OCI-LY7 (cell line): ENCODE measurements around the gene RNF40. TPM values are rescaled to one million over a fixed set of nuclear protein-coding genes. Genes with fewer than 3 reads are reported as not detected.

Experiments
- BruUV-seq: library from RNA; stranded (reverse); fragments of 400-500 nt; replicated peaks from 2 replicates; lab custom pipeline; 2021; lab: Mats Ljungman, UMichigan
- CTCF ChIA-PET: fragments of 300-600 bp; sonication (Branson Sonifier 250); formaldehyde crosslinking; loops from one replicate; lab custom pipeline; 2022; ENCODE audit warnings: antibody characterized with exemption; ENCODE audit not compliant: unreplicated experiment; lab: Charles Lee
- POLR2A ChIA-PET: fragments of 300-600 bp; sonication (Branson Sonifier 250); formaldehyde crosslinking; loops from one replicate; lab custom pipeline; 2022; ENCODE audit warnings: antibody characterized with exemption; lab: Charles Lee
- DNase-seq: peaks from one replicate; pipeline ENCODE4 v3.0.0-alpha.2; 2015; ENCODE audit warnings: low spot score
- H2AFZ ChIP-seq: fragments of 200-600 bp; sonication (generic), shearing (Covaris generic); 2 replicates; pipeline ENCODE4 v1.6.1; 2014; ENCODE audit warnings: mild to moderate bottlenecking, antibody characterized with exemption, low read length, moderate library complexity
- H3K27ac ChIP-seq: fragments of 200-600 bp; sonication (generic); 2 replicates; pipeline ENCODE4 v1.5.1; 2014; ENCODE audit warnings: mixed run types, low read depth, mild to moderate bottlenecking, moderate library complexity, low read length, inconsistent platforms; ENCODE audit not compliant: poor library complexity, severe bottlenecking
- H3K36me3 ChIP-seq: fragments of 200-600 bp; sonication (generic); 2 replicates; pipeline ENCODE4 v1.6.1; 2014; ENCODE audit warnings: mild to moderate bottlenecking, antibody characterized with exemption, low read length, moderate library complexity, mixed read lengths; ENCODE audit not compliant: insufficient read depth
- H3K4me1 ChIP-seq: fragments of 200-600 bp; sonication (generic); 2 replicates; pipeline ENCODE4 v1.5.1; 2014; ENCODE audit warnings: mild to moderate bottlenecking, low read length; ENCODE audit not compliant: insufficient read depth, poor library complexity, severe bottlenecking
- H3K4me2 ChIP-seq: fragments of 200-600 bp; sonication (generic); 2 replicates; pipeline ENCODE4 v1.6.1; 2014; ENCODE audit warnings: mild to moderate bottlenecking, low read length
- H3K4me3 ChIP-seq: fragments of 200-600 bp; sonication (generic); 2 replicates; pipeline ENCODE4 v1.5.1; 2014; ENCODE audit warnings: mild to moderate bottlenecking, low read depth, low read length; ENCODE audit not compliant: poor library complexity, severe bottlenecking
- H3K79me2 ChIP-seq: fragments of 200-600 bp; sonication (generic); 2 replicates; pipeline ENCODE4 v1.6.1; 2016; ENCODE audit warnings: low read depth, mild to moderate bottlenecking, low read length, moderate library complexity, mixed read lengths; ENCODE audit not compliant: insufficient read depth
- H3K9me2 ChIP-seq: fragments of 200-600 bp; sonication (generic); 2 replicates; pipeline ENCODE4 v1.6.1; 2016; ENCODE audit warnings: mild to moderate bottlenecking, low read length, mixed read lengths; ENCODE audit not compliant: insufficient read depth
- H3K9me3 ChIP-seq: fragments of 200-600 bp; sonication (generic); 2 replicates; pipeline ENCODE4 v1.6.1; 2014; ENCODE audit warnings: mild to moderate bottlenecking, mixed run types, low read length, mixed read lengths
- H4K20me1 ChIP-seq: fragments of 200-600 bp; sonication (generic); 2 replicates; pipeline ENCODE4 v1.6.1; 2014; ENCODE audit warnings: mild to moderate bottlenecking, antibody characterized with exemption, low read length, moderate library complexity, mixed read lengths; ENCODE audit not compliant: insufficient read depth
- EZH2phosphoT487 ChIP-seq: fragments of 200-600 bp; sonication (generic); IDR thresholded peaks from 2 replicates; pipeline ENCODE4 v1.6.1; 2018; ENCODE audit warnings: low read depth, borderline replicate concordance, mild to moderate bottlenecking, mixed run types, antibody characterized with exemption, low read length, moderate library complexity, mixed read lengths
- intact Hi-C: fragments of 100-400 bp; cut with micrococcal nuclease; formaldehyde crosslinking; loops from one replicate; pipeline ENCODE4 v1.10.0; 2022; ENCODE audit not compliant: unreplicated experiment
- total RNA-seq, 2 experiments: library from RNA; depleted of rRNA in 1 of 2; stranded (reverse); fragments of >200 nt in 1 of 2; shearing (Covaris generic) in 1 of 2; gene quantifications; 2 replicates each; pipeline ENCODE4 v1.2.3, GENCODE V29; 2014 to 2022
- TF ChIP-seq, protein P1 (sequence below): fragments of 200-600 bp; sonication (generic); conservative IDR thresholded peaks from 2 replicates; pipeline ENCODE4 v1.5.1; 2014; ENCODE audit warnings: mild to moderate bottlenecking, antibody characterized with exemption, low read length, moderate library complexity, mixed read lengths

RNF40 gene
- total RNA-seq, 2 experiments from 2014 or later: 70.5 to 108 TPM

DNA sequence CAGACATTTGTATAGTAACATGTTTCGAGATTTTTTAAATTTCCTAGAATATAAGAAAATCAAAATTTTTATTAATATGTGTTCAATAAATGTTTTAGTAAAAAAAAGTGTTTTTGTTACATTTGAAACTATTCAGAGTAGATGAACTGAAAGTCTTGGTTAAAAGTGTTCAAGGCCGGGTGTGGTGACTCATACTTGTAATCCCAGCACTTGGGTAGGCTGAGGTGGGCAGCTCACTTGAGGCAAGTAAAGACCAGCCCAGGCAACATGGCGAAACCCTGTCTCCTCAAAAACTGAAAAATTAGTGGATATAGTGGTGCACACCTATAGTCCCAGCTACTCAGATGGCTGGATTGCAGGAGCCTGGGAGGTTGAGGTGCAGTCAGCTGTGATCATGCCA, 30.7 kb upstream of the RNF40 start:
- 0 out of 2 replicates have a peak, but pooled peaks cover 3% of the 10 kb centered on the region for H3K79me2 ChIP-seq
- H2AFZ ChIP-seq: no peak overlapping the region
- no peaks in the 10 kb centered on the region for H3K9me3 ChIP-seq
- no peaks in the 10 kb centered on the region for H3K4me1 ChIP-seq
- CTCF ChIA-PET: no interaction called here
- H3K36me3 ChIP-seq: peaks cover 98% of the 10 kb centered on the region
- DNase-seq: no peak
- no peaks in the 10 kb centered on the region for H4K20me1 ChIP-seq
- POLR2A ChIA-PET: no interaction called here
- TF ChIP-seq EZH2phosphoT487: no peak
- TF ChIP-seq, protein P1, sequence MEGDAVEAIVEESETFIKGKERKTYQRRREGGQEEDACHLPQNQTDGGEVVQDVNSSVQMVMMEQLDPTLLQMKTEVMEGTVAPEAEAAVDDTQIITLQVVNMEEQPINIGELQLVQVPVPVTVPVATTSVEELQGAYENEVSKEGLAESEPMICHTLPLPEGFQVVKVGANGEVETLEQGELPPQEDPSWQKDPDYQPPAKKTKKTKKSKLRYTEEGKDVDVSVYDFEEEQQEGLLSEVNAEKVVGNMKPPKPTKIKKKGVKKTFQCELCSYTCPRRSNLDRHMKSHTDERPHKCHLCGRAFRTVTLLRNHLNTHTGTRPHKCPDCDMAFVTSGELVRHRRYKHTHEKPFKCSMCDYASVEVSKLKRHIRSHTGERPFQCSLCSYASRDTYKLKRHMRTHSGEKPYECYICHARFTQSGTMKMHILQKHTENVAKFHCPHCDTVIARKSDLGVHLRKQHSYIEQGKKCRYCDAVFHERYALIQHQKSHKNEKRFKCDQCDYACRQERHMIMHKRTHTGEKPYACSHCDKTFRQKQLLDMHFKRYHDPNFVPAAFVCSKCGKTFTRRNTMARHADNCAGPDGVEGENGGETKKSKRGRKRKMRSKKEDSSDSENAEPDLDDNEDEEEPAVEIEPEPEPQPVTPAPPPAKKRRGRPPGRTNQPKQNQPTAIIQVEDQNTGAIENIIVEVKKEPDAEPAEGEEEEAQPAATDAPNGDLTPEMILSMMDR: no peak
- no peak overlapping the region for H3K4me2 ChIP-seq
- intact Hi-C loops: no loop called here
- no TSS peak for BruUV-seq
- H3K4me3 ChIP-seq: no peak overlapping the region
- no peaks in the 10 kb centered on the region for H3K9me2 ChIP-seq
- H3K27ac ChIP-seq: no peak overlapping the region

DNA sequence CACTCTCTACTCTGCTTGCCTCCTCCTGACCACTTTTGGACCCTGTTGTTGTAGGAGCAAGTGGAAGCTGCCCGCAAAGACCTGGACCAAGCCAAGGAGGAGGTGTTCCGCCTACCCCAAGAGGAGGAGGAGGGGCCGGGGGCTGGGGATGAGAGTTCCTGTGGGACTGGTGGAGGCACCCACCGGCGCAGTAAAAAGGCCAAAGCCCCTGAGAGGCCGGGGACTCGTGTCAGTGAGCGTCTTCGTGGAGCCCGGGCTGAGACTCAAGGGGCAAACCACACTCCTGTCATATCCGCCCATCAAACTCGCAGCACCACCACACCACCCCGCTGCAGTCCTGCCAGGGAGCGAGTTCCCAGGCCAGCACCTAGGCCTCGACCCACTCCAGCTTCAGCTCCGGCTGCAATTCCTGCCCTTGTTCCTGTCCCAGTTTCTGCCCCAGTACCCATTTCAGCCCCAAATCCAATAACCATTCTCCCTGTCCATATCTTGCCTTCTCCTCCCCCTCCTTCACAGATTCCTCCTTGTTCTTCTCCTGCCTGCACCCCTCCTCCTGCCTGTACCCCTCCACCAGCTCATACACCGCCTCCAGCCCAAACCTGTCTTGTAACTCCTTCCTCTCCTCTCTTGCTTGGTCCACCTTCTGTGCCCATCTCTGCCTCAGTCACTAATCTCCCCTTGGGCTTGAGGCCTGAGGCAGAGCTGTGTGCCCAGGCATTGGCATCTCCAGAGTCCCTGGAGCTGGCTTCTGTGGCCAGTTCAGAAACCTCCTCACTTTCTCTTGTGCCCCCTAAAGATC, 24.9 kb upstream of the RNF40 start:
- no peaks in the 10 kb centered on the region for H3K9me2 ChIP-seq
- intact Hi-C loops: no loop called here
- BruUV-seq: no TSS peak
- ChIA-PET CTCF (no interaction called here), POLR2A (no interaction called here)
- H3K4me1 ChIP-seq: no peaks in the 10 kb centered on the region
- peaks cover 98% of the 10 kb centered on the region for H3K36me3 ChIP-seq
- no peak for TF ChIP-seq EZH2phosphoT487
- TF ChIP-seq, protein P1: no peak
- H2AFZ ChIP-seq: no peak overlapping the region
- H4K20me1 ChIP-seq: no peaks in the 10 kb centered on the region
- DNase-seq: no peak
- H3K9me3 ChIP-seq: no peaks in the 10 kb centered on the region
- H3K79me2 ChIP-seq: no peaks in the 10 kb centered on the region
- no peak overlapping the region for H3K4me2 ChIP-seq
- H3K4me3 ChIP-seq: no peak overlapping the region
- no peak overlapping the region for H3K27ac ChIP-seq
